Measurements from ENCODE around the gene GPC5.

DNA sequence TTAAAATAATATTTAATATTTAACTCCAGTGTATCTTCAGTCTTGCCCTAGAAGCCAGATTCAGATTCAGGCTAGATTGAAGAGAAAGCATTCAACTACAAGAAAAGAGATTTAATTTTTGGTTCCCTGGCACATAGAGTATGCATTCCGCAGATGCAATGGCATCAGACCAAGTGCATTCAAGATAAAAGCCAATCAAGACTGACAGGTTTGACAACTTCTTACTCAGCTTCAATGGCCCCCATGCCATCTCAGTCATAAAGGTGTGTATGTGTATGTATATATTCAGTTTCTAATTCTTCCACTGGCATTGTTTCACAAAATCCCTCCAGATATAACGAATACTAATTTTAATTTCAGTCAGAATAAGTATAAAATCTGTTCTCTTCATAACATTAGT is 1177.4 kb downstream of the GPC5 start:
- TF ChIP-seq, protein P1, sequence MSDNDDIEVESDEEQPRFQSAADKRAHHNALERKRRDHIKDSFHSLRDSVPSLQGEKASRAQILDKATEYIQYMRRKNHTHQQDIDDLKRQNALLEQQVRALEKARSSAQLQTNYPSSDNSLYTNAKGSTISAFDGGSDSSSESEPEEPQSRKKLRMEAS (IDR thresholded peaks at IDR 0.05) = no peak
- TF ChIP-seq CEBPB (IDR thresholded peaks at IDR 0.05) = no peak
- no peak for TF ChIP-seq RAD21 (IDR thresholded peaks at IDR 0.05; ENCODE audit: low read depth)
- TF ChIP-seq EGR1 (IDR thresholded peaks at IDR 0.05) = no peak
